ENCODE data around the gene HOXB6.

Gene HOXB6

DNA sequence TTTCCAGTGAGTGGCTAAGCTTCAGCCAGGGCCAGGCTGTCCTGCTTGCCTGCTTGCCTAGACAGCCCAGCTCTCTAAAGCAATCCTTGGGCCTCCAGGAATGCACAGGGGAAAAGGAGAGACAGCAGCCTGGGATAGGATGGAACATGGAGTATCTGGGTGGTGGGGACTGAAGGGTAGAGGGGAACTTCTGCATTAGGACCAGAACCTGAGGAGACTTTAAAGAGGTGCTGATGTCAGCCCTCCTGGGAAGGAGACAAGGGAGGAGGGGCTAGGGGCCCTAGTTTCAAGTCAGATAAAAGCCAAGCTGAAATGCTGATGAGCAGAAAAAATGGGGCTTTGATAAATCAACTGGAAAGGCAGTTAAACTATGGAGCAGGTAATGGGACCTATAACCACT lies 4.2 kb upstream of the HOXB6 start:
- DNase-seq (ENCODE audit: low read depth): no peak

DNA sequence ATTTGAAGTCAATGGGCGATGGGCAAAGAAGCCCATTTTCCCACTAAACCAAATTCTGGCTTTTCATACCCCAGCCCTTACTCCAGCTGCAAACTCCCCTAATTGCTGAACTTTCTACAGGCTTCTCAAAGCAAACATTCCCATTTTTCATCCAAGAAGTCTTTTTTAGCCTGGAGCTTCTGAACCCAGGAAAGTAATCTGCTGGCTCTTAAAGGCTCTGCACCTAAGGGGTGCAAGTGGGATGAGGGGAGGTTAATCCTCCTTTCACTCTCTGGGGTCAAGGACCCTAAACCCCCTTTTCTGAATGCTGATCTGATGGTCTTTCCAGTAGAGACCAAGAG lies 3.7 kb upstream of the HOXB6 start:
- DNase-seq (ENCODE audit: low read depth): no peak

DNA sequence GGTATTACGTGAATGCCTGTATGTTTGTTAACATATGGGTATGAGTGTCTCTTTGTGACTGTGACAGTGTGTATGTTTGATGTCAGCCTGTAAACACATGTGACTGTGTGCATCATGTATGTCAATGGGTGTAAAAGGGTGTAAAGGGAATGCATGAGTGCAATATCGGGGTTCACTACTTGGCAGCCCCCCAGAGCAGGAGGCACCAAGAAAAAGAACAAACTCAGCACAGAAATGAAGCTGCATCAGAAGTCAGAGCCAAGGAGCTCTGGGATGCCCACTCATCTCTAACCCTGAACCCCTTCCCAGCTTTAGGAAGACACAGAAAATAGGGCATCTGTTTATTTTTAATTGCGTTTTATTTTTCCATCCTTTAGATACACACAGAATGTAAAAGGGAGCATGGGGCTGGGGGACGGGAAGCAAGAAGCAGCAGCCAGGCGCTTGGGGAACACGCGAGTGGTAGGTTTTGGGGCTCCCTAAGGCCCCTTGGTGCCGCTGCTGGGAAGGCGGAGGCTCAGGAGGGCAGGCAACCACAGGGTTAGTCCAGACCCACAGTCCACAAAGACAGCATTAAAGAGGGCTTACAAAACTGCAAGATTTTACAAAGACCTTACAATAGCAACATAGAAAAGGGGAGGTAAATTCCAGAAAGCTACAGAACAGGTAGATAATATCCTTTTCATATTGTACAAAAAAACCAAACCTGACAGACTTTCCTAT lies 2.3 kb upstream of the HOXB6 start:
- no peak for DNase-seq (ENCODE audit: low read depth)

GRCh38 chr17:48605991-48606891 lies 1.5 kb upstream of the HOXB6 start:
- no peak for DNase-seq (ENCODE audit: low read depth)

DNA sequence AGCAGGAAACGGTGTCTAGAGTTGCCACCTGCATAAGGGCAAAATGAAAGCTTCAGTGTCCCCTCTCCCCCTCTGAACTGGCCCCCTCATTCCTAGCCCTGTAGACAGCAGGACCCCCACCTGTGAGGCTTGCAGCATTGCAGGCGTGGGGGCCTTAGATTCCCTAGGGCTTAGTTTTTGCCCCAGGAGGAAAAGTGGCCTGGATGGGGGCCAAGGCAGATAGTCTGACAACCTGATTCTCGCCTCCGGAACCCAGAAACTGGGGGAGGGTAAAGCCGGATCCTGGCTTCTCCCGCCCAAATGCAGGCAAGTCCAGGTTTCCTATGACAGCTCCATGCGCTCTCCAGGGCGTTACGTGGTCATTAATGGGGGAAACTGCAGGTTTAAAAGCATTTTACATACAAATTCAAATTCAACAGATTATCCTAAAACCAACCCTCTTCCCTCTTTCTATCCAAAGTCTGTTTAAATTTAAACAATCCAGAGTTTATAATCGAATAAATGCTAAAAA lies 678 bp upstream of the HOXB6 start:
- DNase-seq (ENCODE audit: low read depth): no peak

GRCh38 chr17:48603959-48604769 lies 622 bp downstream of the HOXB6 start:
- no peak for DNase-seq (ENCODE audit: low read depth)

DNA sequence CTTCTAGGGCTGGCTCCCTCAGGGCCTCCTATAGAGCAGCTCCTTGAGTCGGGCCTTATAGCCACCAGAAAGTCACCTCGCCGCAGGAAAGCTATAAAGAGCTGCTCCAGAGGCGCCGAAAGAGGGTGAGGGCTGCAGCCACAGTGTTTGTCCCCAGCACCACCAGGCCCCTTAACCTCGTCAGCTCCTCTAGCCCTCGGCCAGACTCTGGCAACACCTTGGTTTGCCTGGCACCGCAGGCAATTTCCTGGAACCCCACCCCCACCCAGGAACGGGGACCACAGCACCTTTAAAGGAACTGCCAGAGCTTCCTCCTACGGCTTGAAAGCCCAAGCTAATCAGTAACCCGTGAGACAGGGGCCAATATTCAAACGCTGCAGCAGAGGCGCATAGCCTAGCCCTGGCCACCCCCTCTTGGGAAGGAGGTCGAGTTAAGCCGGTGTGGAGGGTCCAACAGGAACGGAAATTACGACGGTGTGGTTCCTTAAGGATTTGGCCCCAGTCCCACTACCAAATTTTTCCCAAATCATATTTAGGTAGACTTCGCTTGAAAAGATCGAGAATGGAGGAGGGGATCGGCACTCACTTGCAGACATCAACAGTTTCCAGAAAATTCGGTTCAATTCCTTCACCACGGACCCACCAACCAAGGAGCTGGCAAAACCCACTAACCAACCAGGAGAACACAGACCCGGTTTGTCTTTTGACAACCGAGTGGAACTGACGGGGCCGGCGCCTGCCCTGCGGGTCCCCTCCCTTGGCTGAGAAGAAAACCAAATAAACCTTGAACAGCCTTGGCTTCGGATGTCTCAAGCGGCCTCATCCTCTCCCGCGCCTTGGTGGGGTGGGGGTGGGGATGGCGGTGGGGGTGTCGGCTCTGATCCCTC lies 3.0 kb downstream of the HOXB6 start:
- DNase-seq (ENCODE audit: low read depth): no peak

- DNase-seq (ENCODE audit: low read depth): no peak
These were observed 3.6 kb downstream of the HOXB6 start for GRCh38 chr17:48601207-48601538.

- no peak for DNase-seq (ENCODE audit: low read depth)
These were observed 4.3 kb downstream of the HOXB6 start for GRCh38 chr17:48600244-48601098.

GRCh38 chr17:48599354-48599753 lies 5.4 kb downstream of the HOXB6 start:
- no peak for DNase-seq (ENCODE audit: low read depth)

- DNase-seq (ENCODE audit: low read depth): no peak
These were observed 6.0 kb downstream of the HOXB6 start for GRCh38 chr17:48598736-48599135.

DNA sequence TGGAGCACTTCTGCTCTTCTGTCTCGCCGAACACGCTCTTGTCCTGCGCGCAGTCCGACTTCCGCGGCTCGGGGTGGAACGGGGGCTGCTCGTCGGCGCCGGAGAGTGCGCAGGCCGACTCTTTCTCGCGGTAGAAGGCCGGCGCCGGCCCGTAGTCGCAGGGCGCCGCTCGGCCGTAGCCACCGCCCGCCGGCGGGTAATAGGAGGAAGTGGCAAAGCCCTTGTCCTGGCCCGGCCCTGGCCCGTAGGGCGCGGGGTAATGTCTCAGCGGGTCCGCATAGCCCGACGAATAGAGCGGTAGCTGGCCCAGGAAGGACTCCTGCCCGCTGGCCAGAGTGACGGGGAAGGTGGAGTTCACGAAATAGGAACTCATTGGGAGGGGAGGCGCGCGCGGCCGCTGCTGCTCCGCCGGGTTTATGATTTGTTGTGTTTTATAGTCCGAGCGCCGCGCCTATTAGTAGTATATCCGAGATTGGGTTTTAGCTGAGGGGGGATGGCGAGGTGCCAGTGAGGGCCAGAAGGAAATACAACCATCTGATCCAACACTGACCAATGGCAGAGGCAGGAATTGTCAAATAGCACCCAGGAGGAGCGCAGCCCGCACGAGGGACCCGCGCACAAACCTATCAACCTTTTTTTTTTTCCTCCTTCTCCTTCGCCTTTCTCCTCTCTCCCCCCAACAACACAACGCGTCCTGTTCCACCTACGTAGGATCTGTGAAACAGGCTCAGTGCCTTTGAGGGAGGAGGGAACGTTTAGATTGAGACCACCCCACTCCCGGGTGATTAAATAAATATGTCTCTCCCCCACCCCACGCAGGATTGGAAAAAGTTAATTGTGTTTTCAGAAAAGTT lies 6.8 kb downstream of the HOXB6 start:
- no peak for DNase-seq (ENCODE audit: low read depth)

DNA sequence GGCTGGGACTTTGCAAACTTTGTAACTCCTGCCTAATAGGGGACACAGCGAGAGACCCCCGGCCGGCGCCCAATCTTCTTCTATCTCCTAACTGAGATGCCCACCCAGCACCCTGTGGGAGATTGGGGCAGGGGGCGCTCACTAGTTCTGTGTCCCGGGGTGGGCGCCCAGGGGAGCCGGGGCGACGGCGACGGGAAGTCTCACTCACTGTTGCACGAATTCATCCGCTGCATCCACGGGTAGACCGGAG lies 7.3 kb downstream of the HOXB6 start:
- no peak for DNase-seq (ENCODE audit: low read depth)

GRCh38 chr17:48596735-48597527 lies 7.9 kb downstream of the HOXB6 start:
- no peak for DNase-seq (ENCODE audit: low read depth)

GRCh38 chr17:48596000-48596734 lies 8.6 kb downstream of the HOXB6 start:
- no peak for DNase-seq (ENCODE audit: low read depth)

DNA sequence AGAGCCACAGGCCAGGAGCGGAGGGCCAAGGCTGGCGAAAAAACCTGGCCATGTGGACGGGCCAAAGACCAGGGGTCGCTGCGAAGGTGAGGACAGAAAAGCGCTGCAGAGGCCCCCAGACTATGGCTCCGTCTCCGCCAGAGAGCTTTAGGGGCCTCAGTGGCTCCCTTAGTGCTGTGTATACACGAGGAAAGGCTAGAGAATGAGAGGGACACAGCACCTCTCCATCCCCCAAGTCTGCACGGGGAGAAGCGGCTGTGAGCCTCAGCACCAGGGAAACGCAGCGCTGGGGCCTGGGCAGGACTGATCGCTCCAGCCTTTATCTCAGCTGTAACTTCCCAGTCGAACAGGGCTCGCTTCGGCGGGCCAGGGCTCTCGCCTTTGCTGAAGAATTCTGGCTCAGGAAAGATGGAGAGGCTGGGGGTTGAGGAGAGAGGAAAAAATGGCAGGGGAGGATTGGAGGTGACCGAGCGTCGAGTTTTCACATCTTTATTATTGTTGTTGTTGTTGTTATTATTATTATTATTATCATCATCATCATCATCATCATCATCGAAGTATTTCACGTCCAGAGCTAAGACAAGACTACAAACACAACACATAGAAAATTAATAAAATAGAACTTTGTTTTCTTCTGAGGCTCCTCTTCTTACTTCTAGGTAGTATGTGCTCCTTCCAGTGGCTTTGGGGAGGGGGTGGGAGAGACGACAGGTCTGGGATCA lies 9.3 kb downstream of the HOXB6 start:
- no peak for DNase-seq (ENCODE audit: low read depth)

DNA sequence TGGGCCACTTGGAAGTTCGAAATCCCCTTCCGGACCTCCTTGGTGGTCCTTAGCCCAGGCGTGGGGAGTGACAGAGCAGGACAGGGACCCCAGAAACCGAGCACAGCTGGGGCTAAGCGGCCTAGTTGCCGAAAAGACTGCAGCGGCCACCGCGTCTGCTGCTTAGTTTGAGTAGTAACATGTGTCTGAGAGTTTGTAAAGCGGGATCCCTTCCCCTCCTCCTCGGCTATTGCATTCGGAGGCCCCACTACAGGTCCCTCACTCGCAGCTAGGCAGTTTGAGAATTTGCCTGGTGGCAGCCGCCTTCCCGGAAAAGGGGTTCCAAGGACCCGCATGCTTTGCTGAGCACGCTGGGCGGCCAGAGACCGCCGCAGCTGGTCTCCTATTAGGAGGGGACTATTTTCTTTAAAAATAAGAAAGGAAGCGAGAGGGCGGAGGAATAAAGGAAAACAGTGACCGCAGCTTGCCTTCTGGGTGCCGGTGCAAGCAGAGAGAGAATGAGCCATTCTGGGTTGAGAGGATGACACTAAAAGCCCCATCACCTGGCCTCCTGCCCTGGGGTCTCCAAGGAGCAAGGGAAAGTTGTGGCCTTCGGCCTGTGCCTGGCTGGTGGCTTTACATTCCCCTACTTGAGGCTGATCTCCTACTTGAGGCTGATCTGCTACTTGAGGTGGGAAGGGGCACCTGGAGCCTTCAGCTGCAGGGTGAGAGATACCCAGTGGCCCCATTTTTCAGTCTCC lies 10.1 kb downstream of the HOXB6 start:
- DNase-seq (ENCODE audit: low read depth): no peak
